HepG2 (cell line): ENCODE results near the gene PRR11. TPM values are rescaled to one million over a fixed set of nuclear protein-coding genes. Genes with fewer than 3 reads are reported as not detected.

Experiments
- BRD4 ChIP-seq: sonication (generic); formaldehyde crosslinking; IDR thresholded peaks from 2 replicates; pipeline ENCODE4 v1.4.0; 2020; ENCODE audit warnings: missing genetic modification reagents
- DBP ChIP-seq: sonication (generic); formaldehyde crosslinking; IDR thresholded peaks from 2 replicates; pipeline ENCODE4 v1.4.0; 2020; ENCODE audit warnings: missing genetic modification reagents; ENCODE audit errors: not compliant biosample characterization
- GMEB1 ChIP-seq: sonication (generic); formaldehyde crosslinking; IDR thresholded peaks from 2 replicates; pipeline ENCODE4 v1.5.1; 2020; ENCODE audit warnings: missing genetic modification reagents, mild to moderate bottlenecking, borderline replicate concordance
- LBX2 ChIP-seq: sonication (generic); formaldehyde crosslinking; IDR thresholded peaks from 2 replicates; pipeline ENCODE4 v1.5.0; 2020; ENCODE audit warnings: missing genetic modification reagents, mild to moderate bottlenecking, borderline replicate concordance
- LCORL ChIP-seq, 2 experiments: fragments of 450-650 bp in 1 of 2; sonication (generic) in 1 of 2; formaldehyde crosslinking in 1 of 2; IDR thresholded peaks; 2 replicates each; pipeline versions ENCODE4 v1.5.0 to v1.6.1; 2017 to 2020; ENCODE audit warnings: antibody characterized with exemption in 1 of 2, missing genetic modification reagents in 1 of 2
- MIER2 ChIP-seq: IDR thresholded peaks from 2 replicates; pipeline ENCODE4 v1.6.1; 2016; ENCODE audit warnings: missing biosample characterization, missing genetic modification reagents
- NFKBIZ ChIP-seq: IDR thresholded peaks from 2 replicates; pipeline ENCODE4 v1.6.1; 2018; ENCODE audit warnings: missing genetic modification reagents, missing compliant biosample characterization
- NR2F6 ChIP-seq, 2 experiments: IDR thresholded peaks; 2 replicates each; pipeline ENCODE4 v1.6.1; 2016; ENCODE audit warnings: antibody characterized with exemption in 1 of 2, mild to moderate bottlenecking in 1 of 2
- SIN3B ChIP-seq: fragments of 150-350 bp; IDR thresholded peaks from 2 replicates; pipeline ENCODE4 v1.6.1; 2014; ENCODE audit warnings: low read length
- TFE3 ChIP-seq: IDR thresholded peaks from 2 replicates; pipeline ENCODE4 v1.6.1; 2016
- TGIF2 ChIP-seq: IDR thresholded peaks from 2 replicates; pipeline ENCODE4 v1.6.1; 2016; ENCODE audit warnings: control low read depth, missing compliant biosample characterization
- TMF1 ChIP-seq: sonication (generic); formaldehyde crosslinking; IDR thresholded peaks from 2 replicates; pipeline ENCODE4 v1.8.1; 2022; ENCODE audit warnings: low read depth, missing genetic modification reagents
- ZC3H4 ChIP-seq: sonication (generic); formaldehyde crosslinking; IDR thresholded peaks from 2 replicates; pipeline ENCODE4 v1.4.0; 2020; ENCODE audit warnings: missing genetic modification reagents, borderline replicate concordance
- ZFP36 ChIP-seq: fragments of 150-350 bp; IDR thresholded peaks from 2 replicates; pipeline ENCODE4 v1.6.1; 2018; ENCODE audit warnings: borderline replicate concordance, low read length, low read depth; ENCODE audit not compliant: partially characterized antibody
- ZNF670 ChIP-seq: sonication (generic); formaldehyde crosslinking; IDR thresholded peaks from 2 replicates; pipeline ENCODE4 v1.8.0; 2022; ENCODE audit warnings: mild to moderate bottlenecking, missing genetic modification reagents, borderline replicate concordance
- ZNF75D ChIP-seq: sonication (generic); formaldehyde crosslinking; IDR thresholded peaks from 2 replicates; pipeline ENCODE4 v1.8.1; 2023; ENCODE audit warnings: missing genetic modification reagents, mild to moderate bottlenecking, borderline replicate concordance
- ZSCAN22 ChIP-seq: sonication (generic); formaldehyde crosslinking; IDR thresholded peaks from 2 replicates; pipeline ENCODE4 v1.4.0; 2020; ENCODE audit warnings: mild to moderate bottlenecking, missing genetic modification reagents
- polyA plus RNA-seq, 8 experiments: library from polyadenylated mRNA; depleted of rRNA in 3 of 8; stranded (reverse) in 7 of 8; unstranded in 1 of 8; fragments of >200 nt; fragmentation: Illumina TruSeq in 4 of 8; extraction: Trizol in 4 of 8; gene quantifications; 2 replicates each; pipeline versions ENCODE4 v1.2.1 to v1.2.3, GENCODE V29; 2011 to 2016; ENCODE audit warnings: low read depth in 4 of 8, missing spikeins in 1 of 8, mixed read lengths in 1 of 8; ENCODE audit not compliant: insufficient read depth in 1 of 8
- total RNA-seq, 5 experiments: library from RNA; depleted of rRNA; stranded (reverse); fragments of >200 nt; fragmentation: Illumina TruSeq; extraction: Trizol; gene quantifications; 2 replicates each; pipeline ENCODE4 v1.2.3, GENCODE V29; 2016; ENCODE audit warnings: low read depth in 1 of 5
- TF ChIP-seq, protein P1 (sequence below): IDR thresholded peaks from 2 replicates; pipeline ENCODE4 v1.4.0; 2020; ENCODE audit warnings: mild to moderate bottlenecking, missing genetic modification reagents

PRR11 gene
- total and polyA plus RNA-seq, 2 of the 13 experiments (the other 11 are each of a cell fraction or from before 2014, with no cell fraction given), result 35.7 to 39.2 TPM

DNA sequence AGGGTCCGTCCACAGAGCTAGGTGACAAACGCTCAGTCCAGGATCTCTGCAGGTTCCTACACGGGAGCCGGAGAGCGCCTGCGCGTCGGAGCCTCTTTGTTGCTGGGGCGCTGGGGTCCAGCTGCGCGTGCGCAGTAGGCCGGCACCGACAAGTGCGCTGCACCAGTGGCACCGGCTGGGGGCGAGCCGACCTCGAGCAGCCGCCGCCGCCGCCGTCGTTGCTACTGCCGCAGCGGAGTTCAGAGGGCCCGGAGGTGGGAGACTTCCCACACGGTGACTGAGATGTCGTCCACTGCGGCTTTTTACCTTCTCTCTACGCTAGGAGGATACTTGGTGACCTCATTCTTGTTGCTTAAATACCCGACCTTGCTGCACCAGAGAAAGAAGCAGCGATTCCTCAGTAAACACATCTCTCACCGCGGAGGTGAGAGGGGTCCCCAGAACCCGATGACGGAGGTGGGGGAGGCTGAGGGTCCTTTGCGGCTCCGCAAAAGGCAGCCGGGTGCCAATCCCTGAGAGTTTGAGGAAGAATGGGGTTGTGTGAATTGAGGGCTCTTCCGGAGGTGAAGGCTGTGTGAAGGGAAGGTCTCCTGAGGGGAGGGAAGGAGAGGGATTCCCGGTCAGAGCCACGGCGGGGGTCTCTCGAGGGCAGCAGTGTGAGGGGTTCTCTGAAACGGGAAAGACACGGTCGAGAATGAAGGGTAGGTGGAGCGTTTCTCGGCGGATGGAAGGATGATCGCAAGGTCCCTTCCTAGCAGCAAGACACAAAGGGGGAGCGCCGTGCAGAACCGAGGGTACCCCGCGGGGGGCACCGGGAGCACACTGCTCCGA lies 65.0 kb downstream of the PRR11 start, which contains the start of gene GDPD1 (continued):
- no peak for TF ChIP-seq DBP (CRISPR knock-in tag)
- TF ChIP-seq SIN3B, result 0 out of 2 replicates have a peak, but pooled peaks have one; percentile 43
- no peak for TF ChIP-seq NFKBIZ (CRISPR knock-in tag)
- TF ChIP-seq BRD4 (CRISPR knock-in tag), result no peak
- TF ChIP-seq, protein P1, sequence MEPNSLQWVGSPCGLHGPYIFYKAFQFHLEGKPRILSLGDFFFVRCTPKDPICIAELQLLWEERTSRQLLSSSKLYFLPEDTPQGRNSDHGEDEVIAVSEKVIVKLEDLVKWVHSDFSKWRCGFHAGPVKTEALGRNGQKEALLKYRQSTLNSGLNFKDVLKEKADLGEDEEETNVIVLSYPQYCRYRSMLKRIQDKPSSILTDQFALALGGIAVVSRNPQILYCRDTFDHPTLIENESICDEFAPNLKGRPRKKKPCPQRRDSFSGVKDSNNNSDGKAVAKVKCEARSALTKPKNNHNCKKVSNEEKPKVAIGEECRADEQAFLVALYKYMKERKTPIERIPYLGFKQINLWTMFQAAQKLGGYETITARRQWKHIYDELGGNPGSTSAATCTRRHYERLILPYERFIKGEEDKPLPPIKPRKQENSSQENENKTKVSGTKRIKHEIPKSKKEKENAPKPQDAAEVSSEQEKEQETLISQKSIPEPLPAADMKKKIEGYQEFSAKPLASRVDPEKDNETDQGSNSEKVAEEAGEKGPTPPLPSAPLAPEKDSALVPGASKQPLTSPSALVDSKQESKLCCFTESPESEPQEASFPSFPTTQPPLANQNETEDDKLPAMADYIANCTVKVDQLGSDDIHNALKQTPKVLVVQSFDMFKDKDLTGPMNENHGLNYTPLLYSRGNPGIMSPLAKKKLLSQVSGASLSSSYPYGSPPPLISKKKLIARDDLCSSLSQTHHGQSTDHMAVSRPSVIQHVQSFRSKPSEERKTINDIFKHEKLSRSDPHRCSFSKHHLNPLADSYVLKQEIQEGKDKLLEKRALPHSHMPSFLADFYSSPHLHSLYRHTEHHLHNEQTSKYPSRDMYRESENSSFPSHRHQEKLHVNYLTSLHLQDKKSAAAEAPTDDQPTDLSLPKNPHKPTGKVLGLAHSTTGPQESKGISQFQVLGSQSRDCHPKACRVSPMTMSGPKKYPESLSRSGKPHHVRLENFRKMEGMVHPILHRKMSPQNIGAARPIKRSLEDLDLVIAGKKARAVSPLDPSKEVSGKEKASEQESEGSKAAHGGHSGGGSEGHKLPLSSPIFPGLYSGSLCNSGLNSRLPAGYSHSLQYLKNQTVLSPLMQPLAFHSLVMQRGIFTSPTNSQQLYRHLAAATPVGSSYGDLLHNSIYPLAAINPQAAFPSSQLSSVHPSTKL (CRISPR knock-in tag), result peak; percentile 51; the same call in 1 of the 2 replicates
- TF ChIP-seq TMF1 (CRISPR knock-in tag), result 0 out of 2 replicates have a peak, but pooled peaks have one; percentile 55
- TF ChIP-seq ZC3H4 (CRISPR knock-in tag), result no peak
- no peak for TF ChIP-seq ZFP36
- TF ChIP-seq TFE3, result no peak; the same call in 1 of the 2 replicates
- TF ChIP-seq GMEB1 (CRISPR knock-in tag), result peak; percentile 42; the same call in 1 of the 2 replicates
- no peak for TF ChIP-seq NR2F6 (IDR thresholded peaks at IDR 0.05)
- peak; percentile 24; the same call in 1 of the 2 replicates for TF ChIP-seq NR2F6 (CRISPR knock-in tag; IDR thresholded peaks at IDR 0.05)
- peak; percentile 80; the same call in 1 of the 2 replicates for TF ChIP-seq ZNF670
- no peak for TF ChIP-seq LCORL (IDR thresholded peaks at IDR 0.05)
- 0 out of 2 replicates have a peak, but pooled peaks have one; percentile 61 for TF ChIP-seq LCORL (CRISPR knock-in tag; IDR thresholded peaks at IDR 0.05)
- peak; percentile 48; the same call in 1 of the 2 replicates for TF ChIP-seq TGIF2 (CRISPR knock-in tag)
- no peak for TF ChIP-seq LBX2 (CRISPR knock-in tag)
- no peak for TF ChIP-seq MIER2 (CRISPR knock-in tag)
- TF ChIP-seq ZSCAN22 (CRISPR knock-in tag), result peak; percentile 75; the same call in 1 of the 2 replicates
- no peak for TF ChIP-seq ZNF75D (CRISPR knock-in tag)
